ENCODE results near the gene CDH23.

CDH23 gene

DNA sequence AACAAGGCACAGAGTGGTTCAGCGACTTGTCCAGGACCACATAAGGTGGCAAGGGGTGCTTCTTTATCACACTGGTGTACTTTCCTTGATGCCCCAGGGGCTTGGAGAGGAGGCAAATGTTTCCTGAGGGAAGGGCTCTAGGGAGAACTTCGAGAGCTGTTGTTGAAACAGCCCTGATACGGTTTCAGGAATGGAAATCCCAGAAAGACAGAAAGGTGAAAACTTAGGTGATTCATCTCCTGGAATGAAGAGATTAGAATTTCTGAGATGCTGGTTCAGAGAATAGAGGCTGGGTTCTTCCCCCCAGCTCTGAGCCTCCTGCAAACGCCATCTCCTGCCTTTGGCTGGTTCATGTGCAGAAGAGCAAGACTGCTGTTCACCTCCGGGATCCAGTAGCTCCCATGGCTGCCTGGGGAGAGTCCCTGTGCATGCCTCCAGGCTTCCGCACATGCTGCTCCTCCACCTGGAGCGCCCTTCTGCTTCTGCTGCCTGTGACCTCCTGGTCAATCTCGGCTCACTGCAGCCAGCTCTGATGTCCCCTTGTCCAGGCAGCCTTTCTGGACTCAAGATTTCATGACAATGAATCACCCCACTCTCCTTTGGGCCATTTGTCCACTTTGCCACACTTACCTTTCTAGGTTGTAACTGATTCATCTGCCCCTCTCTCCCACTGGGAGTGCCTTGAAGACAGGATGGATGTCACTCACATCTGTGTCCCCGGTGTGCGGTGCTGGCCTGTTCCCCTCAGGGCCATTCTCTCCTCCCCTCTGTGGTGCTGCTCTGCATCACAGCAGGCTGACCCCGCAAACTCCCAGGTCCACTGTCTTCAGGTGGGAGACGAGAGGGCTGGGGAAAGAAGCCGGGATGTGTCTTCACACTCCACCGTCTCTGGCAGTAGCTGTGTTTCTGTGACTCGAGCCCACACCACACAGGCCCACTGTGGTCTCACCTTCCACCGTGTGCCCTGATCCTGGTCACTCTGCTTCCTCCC, 3.6 kb upstream of the CDH23 start:
- no peak for DNase-seq (ENCODE audit: low read depth in 2 of 2)

DNA sequence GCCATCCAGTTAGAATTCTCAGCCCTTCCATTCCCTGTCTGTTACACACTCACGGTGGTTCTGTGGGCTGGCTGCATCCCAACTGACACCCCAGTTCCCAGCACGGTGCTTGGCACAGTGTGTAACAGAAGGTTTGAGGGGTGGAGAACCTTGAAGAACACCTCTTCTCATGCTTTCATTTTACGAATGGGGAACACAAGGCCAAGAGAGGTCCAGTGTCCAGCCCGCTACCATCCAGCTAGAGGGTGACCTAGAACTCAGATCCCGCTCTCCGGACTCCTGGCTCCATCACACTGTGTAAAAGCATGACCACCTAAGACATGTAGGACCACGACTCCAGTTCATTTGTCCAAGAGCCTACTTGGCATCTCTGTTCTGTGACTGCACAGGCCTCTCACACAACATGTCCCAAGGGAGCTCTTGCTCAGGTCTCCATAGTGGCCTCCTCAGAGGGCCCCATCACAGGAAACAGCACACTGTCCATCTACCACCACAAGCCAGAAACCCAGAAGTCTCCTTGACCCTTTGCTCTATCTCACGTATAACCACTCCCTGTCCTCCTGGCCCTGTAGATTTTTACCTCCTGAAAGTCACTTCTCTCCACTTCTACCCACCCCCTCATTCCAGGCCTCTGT, 2.8 kb upstream of the CDH23 start:
- DNase-seq (ENCODE audit: low read depth in 2 of 2): no peak

DNA sequence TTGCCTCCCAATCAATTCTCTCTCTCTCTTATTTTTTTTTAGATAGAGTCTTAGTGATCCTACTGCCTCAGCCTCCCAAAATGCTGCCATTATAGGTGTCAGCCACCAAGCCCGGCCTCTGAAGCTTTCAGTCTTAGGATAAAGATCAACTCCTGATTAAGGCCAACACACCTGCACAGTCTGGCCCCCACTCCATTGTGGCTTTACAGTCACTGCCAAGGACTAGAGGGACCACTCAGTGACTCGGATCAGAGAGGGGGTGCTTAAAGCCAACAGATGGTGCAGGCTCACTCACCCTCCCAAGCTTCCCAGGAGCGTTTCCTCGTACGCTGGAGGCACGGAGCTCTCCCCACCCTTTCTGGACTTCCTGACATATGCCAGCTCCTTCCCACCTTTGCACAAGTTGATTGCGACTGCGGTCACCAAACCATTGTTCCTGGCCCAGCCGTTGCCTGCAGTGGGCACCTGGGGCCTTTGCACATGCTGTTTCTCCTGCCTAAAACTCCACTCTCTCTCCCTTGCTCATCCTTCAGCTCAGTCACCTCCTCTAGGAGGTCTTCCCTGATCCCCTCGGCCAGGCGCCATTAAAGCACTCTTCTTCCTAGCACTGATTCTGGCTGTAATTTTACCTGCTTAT, 1.7 kb upstream of the CDH23 start:
- no peak for DNase-seq (ENCODE audit: low read depth in 2 of 2)

DNA sequence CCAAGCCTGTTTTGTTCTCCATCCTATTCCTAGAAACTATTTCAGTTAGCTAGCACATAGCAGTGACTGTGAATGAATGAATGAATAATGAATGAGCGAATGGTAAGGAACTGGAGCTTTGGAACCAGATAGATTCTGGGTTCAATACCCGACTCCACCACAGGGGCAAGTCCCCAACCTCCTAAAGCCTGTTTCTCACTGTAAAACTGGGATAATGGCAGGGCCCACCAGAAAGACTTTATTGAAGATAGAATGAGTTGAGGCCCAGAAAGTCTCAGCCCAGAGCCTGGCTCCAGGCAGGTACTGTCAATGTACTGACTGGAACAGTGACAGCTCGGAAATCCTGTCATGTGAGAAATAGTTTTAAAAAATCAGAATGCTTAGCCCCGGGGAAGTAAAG, 1.1 kb upstream of the CDH23 start:
- no peak for DNase-seq (ENCODE audit: low read depth in 2 of 2)

DNA sequence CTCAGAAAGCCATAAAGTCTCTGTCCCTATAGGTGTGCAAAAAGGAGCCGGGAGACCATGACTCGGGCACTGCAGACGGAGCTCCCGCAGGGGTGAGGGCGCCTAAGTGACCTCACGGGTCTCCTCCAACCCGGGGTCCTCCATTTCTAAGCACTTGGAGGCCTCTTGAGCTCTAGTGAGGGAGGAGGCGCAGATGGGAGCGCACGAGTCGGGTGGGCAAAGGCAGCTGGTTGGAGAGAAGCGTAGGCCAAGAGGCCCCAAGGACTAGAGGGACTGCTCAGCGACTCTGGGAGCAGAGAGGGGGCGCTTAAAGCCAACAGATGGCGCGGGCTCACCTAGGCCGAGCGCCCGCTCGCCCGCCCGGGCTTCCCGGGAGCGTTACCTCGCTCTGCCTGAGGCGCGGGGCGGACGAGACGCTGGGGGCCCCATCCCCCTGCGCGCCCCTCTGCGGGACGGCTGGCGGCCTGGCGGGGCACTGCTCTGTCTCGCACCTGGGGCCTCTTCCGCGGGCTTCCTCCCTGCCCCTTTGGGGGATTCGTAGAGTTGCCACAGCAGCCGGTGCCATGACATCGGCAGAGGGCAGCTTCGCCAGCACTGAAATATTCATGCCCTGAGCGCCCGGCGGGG, 523 bp upstream of the CDH23 start:
- DNase-seq (ENCODE audit: low read depth in 2 of 2): no peak

DNA sequence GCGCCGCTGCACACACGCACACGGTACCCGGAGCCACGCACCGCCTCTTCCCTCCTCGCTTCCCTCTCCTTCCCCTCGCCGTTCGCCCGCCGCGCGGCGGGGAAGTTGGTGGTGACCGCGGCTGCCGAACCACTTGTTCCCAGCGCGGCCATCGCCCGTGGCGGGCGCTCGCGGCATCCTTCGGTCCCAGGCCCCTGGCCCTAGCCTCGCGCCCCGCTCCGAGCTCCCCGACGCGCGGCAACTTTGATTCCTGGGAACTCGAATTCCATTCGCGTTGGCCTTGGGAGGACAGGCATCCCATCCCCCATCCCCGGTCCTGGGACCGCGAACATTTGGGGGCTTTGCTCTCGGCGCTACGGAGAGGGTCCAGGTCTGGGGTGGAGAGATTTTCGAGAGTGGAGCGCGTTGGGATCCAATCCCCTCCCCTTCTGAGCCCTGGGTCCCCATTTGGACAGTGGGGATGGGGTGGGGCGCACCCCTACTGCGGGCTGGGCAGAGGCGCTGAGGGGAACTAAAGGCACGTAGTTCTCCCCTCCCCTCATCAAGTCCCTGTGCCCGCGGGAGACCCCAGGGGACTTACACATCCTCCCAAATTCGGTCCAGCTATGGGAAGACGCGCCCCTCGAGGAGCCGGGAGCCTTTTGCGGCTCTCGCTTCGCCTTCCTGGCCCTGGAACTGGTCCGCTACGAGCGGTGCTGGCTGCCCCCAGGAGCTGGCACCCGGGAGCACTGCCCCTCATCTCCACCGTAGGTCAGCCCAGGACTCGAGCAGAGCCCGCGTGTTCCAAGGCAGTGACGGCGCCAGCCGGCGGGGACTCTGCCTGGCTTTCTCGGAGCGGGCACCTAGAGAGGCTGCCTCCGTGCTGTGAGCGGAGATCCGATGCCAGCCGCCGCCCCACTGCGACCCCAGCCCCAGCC, 834 bp downstream of the CDH23 start:
- DNase-seq (ENCODE audit: low read depth in 2 of 2): no peak

DNA sequence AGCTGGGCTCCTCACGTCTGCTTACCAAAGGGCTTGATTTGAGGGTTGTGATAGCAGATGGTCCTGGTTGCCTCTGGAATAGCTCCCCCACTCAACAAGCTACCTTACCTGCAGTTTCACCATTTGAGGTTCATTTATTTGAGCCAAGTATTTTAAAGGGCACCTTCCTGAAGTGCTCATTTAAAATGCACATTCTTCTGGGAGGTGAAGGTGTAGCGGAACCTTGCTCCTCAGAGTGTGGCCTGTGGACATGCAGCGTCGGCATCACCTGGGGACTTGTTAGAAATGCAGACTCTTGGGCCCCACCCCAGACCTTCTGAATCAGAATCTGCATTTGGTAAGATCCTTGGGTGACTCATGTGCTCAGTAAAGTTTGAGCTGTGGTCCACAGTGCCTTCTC, 2.3 kb downstream of the CDH23 start:
- DNase-seq (ENCODE audit: low read depth in 2 of 2): no peak

DNA sequence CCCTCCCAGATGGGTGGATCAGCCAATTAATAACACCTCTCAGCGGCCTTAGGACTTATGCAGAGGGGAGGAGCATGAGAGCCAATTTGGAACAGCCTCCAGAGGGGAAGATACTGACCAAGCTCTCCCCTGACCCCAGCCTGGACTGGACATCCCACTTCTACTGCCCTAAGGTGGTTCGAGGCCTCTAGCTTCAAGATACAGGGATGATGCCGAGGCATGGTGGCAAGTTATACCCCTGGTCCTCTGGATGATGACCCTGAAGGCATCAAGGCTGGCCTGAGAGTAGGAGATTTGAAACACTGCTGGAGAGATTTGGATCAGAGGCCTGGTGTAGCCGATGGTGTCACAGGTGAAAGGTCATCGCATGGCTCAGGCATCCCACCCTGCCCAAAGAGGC, 3.2 kb downstream of the CDH23 start:
- no peak for DNase-seq (ENCODE audit: low read depth in 2 of 2)

DNA sequence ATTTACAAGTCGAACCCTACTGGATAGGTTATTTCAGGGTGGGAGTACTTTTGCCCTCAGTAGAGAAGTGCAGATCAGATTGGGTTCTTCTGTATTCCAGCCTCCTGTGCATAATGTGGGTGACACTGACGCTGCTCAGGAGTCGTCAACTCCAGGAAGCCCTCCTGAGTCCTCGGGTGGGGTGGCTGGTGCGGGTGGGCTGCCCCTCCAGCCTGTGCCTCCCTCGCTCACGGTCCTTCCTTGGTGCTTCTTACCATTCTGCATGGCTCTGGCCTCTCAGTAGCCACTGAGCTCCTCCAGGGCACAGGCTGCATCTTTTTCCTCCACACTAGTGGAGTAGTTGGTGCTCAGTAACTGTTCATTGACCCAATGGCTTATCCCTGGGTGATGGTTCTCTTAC, 4.3 kb downstream of the CDH23 start:
- DNase-seq (ENCODE audit: low read depth in 2 of 2): no peak

DNA sequence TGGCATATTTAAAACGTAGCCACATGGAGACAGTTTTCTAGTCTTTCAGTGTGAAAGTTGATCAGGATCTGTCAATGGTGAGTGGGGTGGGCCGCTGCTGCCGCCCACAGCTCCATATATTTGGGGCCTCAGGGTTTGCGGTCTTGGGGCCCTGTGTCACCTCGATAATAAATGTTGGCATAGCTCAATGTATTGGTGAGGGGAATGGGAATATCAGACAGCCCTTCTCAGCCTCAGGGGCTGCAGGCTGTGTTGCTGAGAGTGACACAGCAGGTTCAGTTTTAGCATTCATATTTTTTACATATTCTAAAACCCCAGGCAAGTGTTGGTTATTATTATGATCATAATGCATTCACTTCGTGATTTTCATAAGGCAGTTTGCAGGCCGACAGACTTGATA, 5.3 kb downstream of the CDH23 start:
- DNase-seq (ENCODE audit: low read depth in 2 of 2): no peak

DNA sequence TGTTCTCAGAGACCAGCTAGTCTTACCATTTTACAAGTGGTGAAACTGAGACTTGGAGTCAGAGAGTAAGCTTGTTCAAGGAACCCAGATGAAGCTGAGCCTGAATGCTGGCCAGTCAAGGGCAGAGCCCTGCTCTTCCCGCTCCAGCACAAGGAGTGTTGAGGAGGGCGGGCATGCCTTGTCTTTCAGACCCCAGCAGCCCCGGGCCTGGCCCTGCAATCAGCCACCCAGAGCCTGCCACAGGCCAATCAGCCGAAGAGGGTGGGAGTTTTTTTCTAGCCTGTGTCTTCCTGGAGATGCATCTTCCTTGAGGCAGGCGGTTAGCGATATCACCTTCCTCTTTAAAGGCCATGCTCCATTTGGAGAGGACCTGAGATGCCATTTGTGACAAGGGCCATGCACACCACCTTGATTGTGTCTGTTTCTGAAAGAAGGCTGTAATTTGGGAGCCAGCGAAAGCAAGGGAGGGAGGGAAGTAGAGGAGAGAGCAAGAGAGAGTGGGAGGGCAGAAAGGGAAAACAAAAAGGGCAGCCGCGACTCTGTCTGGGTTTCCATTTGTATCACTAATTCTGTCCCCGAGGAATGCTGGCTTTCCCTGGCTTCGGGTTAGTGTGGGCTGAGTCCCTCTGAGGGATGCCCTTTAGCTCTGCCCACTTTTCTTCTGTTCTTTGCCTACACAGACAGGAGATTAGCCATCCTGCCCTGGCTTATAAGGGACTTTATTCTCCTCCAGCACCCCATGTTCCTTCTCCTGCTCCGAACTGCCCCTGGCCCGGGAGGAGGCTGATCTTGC, 8.0 kb downstream of the CDH23 start:
- no peak for DNase-seq (ENCODE audit: low read depth in 2 of 2)

DNA sequence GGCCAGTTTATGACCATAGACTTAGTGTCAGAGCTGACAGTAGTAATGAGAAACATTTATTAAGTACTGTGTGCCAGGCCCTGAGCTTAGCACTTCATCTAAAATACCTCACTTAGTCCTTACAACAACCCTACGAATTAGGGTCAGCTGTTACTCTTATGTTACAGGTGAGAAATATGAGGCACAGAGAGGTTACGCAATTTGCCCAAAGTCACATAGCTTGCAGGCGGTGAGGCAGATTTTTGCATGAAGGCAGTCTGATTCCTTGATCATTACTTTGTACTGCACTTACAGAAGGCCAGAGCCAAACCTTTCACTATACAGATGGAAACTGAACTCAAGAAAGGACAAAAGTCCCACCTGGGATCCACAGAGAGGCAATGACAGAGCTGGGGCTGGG, 10.2 kb downstream of the CDH23 start:
- DNase-seq (ENCODE audit: low read depth in 2 of 2): no peak

DNA sequence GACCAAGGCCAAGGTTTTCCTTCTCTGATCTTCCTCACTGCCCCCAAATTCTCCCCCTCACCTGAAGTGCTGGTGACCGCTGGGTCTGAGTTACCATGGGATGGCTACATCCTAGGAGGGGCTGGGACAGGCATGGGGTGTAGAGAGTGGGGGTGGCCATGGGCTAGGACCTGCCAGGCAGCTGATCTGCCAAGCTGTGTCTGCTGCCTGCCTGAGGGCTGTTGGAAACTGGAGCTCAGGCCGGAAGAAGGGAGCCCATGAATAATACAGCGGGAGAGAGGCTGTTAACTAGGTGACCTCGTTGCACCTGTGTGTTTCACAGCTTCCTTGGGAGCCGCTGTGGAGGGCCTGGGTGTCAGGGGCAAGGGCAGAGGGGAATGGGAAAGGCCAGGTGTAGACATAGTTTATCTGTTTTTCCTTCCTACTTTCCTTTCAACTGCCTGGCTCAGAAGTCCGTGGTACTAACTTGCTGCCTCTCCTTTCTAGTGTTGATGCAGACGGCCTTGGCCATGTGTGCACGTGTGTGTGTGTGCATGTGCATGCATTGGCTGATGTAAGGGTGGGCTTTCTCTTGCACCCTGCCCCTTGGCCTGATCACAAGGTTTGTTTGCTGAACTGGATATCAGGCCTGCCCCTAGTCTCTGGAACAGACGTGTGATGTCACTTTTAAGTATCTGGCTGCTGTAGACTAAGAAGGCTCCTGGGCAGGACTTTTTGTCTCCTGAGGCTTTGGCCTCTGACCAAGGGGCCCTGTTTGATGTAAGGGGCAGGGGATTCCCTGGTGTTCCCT, 11.9 kb downstream of the CDH23 start:
- no peak for DNase-seq (ENCODE audit: low read depth in 2 of 2)

DNA sequence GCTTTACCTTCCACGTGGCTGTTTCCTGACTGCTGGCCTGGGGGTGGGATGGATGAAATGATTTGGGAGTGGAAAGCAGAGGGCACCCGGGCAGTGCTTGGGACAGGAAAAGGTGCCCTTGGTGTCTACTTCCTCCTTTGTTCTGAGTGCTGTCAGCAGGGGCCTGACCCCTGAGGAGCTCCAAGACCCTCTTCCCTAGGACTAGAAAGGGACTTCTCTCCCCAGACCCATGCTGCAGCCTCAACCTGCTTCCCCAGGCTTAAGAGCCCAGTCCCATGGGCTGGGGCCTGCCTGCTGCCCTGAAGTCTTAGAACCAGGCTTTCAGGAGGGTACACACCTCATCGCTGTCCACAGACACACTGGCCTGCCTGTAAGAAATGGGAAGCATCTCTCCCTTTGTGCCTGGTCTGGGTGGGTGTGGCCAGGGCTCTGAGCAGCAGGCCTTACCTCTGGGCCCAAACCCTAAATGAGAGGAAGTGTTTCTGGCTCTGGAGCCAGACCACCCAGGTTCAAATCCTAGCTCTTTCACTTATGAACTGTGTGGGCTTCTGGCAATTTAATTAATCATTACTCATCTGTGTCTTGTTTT, 12.9 kb downstream of the CDH23 start:
- no peak for DNase-seq (ENCODE audit: low read depth in 2 of 2)

DNA sequence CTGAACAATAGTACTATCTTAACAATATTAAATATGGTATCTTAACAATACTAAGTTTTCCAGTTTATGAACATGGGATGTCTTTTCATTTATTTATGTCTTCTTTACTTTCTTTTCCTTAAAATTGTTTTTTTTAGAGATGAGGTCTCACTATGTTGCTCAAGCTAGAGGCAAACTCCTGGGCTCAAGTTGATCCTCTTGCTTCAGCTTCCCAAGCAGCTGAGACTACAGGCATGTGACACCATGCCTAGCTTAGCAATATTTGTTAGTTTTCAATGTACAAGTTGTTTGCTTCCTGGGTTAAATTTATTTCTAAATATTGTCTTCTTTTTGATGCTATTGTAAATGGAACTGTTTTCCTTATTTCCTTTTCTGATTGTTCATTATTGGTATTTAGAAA, 16.9 kb downstream of the CDH23 start:
- no peak for DNase-seq (ENCODE audit: low read depth in 2 of 2)

DNA sequence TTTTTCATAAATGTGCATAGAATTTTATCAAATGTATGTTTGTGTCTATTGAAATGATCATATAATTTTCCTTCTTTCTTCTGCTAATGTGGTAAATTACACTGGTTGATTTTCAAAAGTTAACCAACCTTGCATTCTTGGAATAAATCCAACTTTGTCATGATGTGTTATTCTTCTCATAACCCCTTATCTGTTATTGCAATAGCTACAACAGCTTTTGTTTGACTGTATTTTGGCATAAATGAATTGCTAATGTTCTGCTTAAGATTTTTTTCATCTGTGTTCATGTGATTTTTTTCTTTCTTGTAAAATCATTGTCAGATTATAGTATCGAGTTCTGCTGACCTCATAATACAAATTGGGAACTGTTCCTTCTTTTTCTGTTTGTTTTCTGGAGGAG, 17.6 kb downstream of the CDH23 start:
- no peak for DNase-seq (ENCODE audit: low read depth in 2 of 2)

DNA sequence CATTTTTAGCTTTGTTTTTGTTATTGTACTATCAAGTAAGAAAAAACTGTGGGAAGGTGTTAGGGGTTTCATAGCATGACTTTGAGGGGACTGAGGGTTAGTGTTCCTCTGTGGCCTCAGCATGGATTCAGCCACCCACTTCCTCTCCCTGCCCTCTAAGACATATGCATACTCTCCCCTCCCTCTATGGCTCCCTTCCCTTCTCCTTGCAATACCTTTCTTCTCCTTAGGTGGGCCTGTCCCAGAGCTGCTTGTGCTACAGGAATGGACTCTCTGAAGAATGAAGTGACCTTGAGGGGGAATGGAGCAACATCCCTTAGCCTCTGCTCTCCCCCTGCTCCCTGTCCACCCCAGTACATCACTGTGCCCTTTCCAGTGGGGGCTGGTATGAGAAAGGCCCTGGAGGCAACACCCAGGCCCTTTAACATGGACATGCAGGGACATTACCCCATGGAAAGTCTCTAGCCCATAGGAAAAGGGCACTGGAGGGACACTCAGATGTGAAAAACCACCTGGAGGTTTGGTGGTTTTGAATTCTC, 22.4 kb downstream of the CDH23 start:
- no peak for DNase-seq (ENCODE audit: low read depth in 2 of 2)

DNA sequence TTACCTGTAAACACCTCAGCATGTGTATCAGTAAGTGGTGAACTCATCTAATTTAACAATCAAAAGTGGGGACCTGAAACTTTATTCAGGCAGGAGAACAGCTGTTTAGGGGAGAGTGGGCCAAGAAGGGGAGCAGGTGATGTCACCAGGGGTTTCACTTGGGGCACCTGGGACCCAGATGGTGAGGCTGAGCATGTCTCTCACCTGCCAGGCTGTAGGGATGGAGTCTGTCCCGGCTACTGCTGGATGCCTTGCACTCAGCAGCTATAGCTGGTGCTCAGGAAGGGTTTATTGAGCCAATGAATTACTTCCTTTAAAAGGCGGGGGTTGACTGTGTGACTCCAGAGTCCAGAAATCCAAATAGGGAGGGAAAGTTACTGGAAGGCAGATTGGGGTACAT, 23.0 kb downstream of the CDH23 start:
- no peak for DNase-seq (ENCODE audit: low read depth in 2 of 2)

DNA sequence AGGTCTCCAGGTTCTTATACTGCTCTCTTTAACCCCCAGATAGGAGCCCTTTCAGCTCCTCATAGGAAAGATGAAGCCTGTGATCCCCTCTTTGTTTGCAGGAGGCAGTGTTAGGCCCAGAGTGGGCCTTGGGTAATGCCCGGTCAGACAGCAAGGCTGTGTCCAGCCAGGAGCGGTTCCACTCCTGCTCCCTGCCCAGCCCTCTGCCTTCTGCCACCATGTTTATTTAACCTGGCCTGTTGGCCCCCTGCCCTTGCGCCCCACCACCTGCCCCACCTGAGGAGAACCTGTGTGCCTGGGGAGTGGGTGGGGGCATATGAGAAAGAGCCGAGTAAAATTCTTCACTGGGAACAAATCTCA, 24.3 kb downstream of the CDH23 start:
- DNase-seq (ENCODE audit: low read depth in 2 of 2): no peak
